Suprapubic skin (tissue), 3 donors: ENCODE data around the gene SP140L.

Source experiments
- CTCF ChIP-seq, 2 donors: fragments of 200-600 bp in 1 of 2; fragments of 450-650 bp in 1 of 2; sonication (generic) in 1 of 2; IDR thresholded peaks; one replicate each; pipeline ENCODE4 v1.5.1; 2016 to 2019; ENCODE audit warnings: antibody characterized with exemption in 2 of 2, mild to moderate bottlenecking in 1 of 2, moderate library complexity in 1 of 2
- EP300 ChIP-seq: sonication (generic); formaldehyde crosslinking; IDR thresholded peaks from one replicate; pipeline ENCODE4 v1.6.1; 2017; ENCODE audit warnings: antibody characterized with exemption
- POLR2A ChIP-seq, 2 donors: fragments of 450-650 bp; IDR thresholded peaks; one replicate each; pipeline ENCODE4 v1.6.1; 2017; ENCODE audit warnings: antibody characterized with exemption in 2 of 2, mild to moderate bottlenecking in 2 of 2, moderate library complexity in 2 of 2

GRCh38 chr2:230394301-230394700, 67.3 kb downstream of the SP140L start:
- TF ChIP-seq CTCF (IDR thresholded peaks at IDR 0.05) (no peak), POLR2A (IDR thresholded peaks at IDR 0.05) (no peak), EP300 (no peak)
